SW480 (cell line): Measurements from ENCODE around the gene PLK2.
A peak's percentile ranks its signal among the peaks of the same experiment; 100 is the strongest.

ENCODE experiments used
- DNase-seq: peaks from one replicate; pipeline ENCODE4 v3.0.0-alpha.2; 2016; ENCODE audit warnings: low spot score

The PLK2 gene

DNA sequence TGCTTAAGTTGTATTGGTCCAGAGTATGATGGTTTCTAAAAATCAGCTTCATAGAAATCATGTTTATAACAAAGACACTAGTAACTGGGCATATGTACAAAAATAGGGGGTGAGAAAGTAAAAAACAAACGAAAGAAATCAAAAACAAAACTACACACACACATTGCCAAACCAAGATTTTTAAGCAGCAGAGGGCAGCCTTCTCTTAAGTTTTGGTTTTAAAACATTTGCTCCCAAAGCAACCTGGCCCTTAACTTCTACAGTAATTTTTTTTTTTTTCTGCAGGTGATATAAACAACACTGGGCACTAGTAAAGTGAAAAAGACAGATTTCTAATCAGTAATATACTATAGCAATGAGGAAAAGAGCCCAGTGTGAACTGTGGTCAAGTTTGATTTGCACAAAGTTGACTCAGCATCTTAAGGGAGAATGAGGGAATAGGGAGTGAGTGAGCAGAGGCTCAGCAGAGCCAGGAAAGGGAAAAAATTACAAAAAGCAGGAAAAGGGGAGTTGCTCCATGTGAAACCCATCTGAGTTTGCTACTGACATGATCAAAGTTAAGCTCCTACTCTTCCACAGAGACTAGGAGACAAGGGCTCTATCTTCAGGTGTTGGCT, 18.0 kb upstream of the PLK2 start:
- no peak for DNase-seq

DNA sequence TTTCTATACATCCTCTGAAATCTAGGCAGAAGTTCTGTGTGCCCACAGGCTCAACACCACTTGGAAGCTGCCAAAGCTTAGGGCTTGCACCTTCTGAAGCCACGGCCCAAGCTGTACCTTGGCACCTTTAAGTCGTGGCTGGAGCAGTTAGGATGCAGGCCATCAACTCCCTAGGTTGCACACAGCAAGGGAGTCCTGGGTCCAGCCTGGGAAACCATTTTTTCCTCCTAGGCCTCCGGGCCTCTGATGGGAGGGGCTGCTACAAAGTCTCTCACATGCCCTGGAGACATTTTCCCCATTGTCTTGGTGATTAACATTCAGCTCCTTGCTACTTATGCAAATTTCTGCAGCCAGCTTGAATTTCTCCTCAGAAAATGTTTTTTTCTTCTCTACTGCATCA, 15.5 kb upstream of the PLK2 start:
- DNase-seq: no peak

DNA sequence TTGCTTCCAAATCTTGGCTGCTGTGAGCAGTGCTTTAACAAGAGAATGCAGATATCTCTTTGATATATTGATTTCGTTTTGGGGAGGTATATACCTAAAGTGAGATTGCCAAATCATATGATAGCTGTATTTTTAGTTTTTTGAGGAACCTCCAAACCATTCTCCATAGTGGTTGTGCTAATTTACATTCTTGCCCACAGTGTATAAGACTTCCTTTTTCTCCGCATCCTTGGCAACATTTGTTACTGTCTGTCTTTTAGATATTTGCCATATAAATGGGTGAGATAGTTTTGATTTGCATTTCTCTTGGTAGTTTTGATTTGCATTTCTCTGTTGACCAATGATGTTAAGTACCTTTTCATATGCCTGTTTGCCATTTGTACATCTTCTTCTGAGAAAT, 10.0 kb upstream of the PLK2 start:
- no peak for DNase-seq

DNA sequence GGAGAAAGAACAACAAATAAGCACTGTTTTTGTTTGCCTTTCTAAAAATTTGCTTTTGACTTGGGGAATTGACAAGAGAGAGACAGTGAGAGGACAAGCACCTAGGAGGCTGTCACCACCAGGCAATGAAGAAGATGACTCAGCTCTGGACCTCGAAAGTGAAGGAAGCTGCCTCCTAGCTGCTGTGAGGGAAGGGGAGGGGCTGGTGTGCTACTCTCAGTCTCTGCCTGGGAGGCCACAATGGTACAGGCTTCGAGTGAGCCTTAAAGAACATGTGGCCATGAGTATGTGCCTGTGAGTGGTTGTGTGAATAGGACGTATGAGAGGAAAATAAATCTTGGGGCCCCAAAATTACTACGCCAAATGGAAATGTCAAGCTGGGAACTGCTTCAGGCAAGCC, 7.1 kb upstream of the PLK2 start:
- DNase-seq: no peak

DNA sequence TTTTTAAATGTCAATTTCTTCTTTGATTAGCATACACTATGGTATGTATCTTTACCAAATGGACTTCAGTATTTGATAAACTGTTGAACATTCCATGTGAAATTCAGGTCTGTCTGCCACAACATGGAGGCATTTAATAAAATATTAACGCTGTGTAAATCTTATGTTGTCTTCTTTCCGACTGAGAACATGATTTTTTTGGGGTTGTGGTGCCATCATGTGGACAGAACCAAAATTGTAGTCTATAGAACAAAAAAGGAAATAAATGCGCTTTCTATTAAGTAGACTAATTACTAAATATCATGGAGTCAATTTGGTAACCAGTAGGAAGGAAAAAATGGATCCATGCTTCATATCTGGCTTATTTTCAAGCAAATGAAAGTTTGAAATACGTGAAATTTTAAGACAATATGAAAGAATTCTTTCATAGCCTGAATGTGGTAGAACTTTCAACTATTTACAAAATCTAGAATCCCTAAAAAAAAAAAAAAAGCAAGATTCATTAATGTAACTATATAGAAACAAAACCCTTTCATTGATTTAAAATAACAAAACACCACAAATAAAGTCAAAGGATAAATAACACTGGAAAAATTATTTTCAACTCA, 2.8 kb upstream of the PLK2 start:
- peak; percentile 52 for DNase-seq

DNA sequence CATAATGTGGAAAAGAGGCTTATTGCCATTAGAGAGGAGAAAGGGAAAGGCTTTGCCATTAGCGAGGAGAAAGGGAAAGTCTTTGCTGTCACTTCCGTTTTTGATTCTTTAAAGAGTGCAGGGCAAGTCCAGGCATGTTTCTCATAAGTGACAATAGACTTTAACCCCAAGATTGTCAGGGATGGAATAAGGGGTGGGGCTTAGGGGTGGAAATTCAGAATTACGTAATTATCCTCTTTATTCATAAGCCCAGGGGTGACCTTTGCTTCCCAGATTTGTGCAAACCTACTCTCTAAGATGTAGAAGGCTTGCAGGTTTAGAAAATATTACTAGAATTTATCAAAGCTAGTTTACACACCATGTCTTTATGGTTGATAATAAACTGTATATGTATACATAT, 2.3 kb upstream of the PLK2 start:
- peak; percentile 86 for DNase-seq

DNA sequence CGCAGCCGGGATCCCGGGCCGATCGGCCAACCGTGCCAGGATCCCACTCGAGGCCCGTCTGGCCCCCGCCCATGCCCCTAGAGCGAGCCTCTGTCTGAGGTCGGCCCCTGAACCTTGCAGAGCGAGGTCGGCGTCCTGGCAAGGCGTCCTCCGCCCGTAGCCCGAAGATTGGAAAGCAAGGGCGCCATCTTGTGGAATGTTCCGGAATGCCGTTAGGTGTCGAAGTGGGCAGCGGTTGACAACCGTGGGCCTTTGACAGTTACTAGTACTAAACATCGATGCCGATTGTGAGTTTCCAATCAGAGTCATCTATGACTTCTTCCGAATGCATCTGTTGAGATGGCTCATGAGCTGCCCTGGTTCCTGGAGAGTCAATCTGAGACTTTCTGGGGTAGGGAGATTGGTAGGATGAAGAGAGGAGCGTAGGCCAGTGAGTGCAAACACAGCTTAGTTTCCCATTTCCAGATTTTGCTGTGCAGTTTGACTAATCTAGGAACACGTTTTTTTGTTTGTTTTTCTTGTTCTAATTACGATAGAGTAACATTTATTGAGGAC, 923 bp upstream of the PLK2 start:
- DNase-seq: peak; percentile 82

DNA sequence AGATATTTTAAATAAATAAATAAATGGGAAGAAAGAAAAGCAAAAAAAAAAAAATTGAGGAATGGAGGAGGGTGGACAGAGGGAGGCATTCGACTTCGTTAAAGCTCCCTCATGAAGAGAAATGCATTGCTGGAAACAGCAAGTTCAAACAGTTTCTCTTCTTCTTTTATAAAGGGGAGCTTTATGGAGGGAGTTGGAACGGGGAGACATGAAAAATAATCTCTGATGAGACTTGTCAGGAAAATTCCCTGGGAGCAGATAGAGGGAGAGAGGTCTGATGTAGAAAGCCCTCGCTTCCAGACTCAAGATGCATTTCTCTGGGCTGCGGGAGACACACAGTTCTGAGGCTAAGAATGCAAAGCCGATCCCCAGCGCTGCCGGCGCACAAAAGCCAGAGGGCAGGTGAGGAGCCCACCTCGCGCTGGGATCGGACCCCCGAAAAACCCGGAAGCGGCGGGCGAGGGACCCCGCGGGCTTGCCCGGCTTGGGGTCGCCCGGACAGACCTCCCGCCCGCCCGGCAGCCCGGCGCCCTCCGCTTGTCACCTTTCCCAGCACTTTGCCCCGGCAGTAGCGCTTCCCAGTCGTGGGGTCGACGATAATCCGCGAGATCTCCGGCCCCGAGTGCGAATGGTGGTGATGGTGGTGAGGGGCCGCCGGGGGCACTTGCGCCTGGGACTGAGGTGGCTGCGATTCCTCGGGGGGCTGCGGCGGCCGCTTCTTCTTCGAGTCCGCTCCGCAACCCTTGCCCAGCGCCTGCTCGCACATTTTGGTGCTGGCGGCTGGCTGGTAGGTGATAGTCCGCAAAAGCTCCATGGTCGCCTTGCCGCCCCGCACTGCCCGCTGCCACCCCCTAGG, 512 bp downstream of the PLK2 start:
- peak; percentile 36 for DNase-seq

DNA sequence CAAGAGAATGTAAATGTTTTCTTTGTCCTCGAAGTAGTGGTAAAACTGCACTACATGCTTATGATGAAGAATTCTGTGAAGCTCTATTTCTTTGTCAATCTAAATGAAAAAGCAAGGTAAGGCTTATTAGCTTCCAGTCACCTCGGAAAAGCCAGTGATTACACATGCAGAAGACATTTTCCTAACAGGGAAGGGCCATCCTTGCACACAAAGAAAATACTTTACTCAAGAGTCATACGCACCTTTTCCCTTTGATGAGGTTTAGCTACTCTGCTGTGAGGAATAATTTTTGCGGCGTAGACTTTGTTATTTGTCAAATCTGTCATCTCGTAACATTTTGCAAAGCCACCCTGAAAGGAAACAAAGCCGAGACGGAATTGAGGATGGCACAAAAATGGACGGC, 1.1 kb downstream of the PLK2 start:
- peak; percentile 94 for DNase-seq

DNA sequence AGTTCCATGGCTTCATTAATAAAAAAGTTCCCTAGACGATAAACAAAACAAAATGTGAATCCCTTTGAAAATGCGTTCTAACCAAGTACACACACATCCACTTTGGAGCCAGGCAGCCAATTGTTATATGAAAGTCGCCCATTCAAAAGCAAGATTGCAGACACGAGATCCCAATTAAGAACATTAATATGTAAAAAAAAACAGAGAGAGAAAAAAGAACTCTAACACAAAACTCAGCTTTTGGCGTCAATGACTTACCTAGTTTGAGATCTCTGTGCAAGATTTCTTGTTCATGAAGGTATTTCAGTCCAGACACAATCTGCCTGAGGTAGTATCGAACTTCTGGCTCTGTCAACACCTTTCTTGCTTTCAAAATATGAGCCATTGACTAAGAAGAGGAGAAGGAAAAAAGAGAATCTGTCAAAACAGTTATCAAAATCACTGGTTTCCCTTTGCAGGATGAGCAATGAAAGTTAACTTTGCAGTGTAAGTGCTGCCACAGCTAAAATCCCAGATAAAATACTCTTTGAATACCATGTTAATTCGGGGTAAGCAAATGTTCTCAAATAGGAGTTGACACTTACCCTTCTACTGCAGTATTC, 1.6 kb downstream of the PLK2 start:
- DNase-seq: no peak

DNA sequence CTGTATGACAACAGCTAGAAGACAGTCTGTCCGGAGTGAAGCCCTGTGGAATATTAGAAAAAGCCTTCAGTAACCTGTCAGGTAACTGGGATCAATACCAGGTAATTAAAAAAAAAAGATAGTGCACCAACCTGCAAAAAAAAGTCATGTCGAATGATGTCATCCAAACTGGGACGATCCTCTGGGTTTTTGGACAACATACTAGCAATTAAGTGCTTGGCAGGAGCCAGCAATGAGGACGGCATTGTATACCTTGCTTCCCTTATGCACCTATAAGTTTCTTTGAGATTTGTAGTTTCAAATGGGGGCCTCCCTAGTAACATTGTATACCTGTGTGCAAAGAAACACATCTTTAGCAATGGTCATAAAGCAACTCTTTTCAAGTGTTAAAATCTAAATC, 2.8 kb downstream of the PLK2 start:
- no peak for DNase-seq

DNA sequence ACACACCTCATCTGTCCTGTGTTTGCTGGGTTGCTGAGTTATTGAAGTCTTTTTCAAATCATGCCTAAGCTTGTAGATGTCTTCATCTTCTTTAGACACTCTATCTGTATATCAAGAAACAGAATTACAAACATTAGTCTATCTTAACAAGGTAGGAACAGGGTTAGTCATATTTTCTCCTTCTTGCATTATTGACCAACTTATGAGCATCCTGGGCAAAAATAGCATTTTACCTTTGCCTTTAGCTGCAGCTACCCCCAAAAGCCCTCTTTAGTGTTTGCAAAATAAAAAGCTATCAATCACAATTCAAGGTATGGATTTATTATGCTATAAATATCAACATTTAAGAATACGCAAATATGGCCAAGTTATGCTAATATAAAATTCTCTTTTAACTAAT, 3.4 kb downstream of the PLK2 start:
- DNase-seq: no peak

DNA sequence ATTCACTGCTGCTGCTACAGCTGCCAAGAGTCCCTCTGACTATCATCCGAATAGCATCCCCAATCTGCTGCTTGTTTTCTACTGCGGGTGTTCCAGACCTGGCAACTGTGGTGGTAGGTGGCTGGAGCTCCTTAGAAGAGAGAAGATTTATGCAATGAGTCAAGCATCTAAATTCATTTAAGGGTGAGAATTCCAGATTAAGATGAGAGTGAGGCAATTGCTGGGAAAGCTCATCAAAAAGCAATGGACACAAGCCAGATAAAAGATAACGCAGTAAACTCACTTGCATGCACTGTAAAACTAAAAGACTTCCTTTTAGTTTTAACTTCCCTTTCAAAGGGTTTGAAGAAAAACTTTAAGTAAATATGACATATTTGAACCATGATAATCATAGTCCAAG, 3.9 kb downstream of the PLK2 start:
- DNase-seq: no peak

DNA sequence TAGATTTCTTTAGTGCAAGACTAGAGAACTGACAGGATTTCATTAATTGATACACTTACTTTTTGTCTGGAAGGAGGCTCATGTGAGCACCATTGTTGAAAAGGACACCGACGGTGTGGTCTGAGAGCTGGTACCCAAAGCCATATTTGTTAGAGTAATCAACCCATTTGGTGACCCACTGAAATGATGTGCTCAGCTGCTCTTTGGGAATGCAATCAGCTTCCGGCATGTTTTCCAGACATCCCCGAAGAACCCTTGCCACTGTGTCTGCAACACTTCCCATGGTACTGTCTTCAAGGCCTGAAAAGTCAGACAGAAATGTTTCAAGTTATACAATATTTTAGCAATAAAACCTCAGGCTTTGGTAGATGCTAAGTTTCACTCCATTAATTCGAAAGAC, 4.4 kb downstream of the PLK2 start:
- DNase-seq: no peak

DNA sequence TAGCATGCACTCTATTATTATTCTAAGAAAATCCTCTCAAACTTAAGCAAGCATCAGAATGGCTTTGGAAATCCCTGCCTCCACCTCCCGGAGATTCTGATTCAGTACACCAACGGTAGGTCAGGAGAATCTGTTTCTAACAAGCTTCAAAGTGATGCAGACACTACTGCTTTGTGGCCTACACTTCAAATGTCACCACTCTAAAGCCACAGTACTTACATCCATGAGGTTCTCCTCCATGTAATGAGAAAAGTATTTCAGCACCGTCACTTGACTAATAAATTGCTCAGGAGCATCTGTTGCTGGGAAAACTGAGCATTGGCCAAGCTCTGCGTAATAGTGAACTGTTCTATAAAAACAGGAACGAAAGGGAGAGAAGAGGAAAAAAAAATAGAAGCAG, 4.8 kb downstream of the PLK2 start:
- DNase-seq: no peak

DNA sequence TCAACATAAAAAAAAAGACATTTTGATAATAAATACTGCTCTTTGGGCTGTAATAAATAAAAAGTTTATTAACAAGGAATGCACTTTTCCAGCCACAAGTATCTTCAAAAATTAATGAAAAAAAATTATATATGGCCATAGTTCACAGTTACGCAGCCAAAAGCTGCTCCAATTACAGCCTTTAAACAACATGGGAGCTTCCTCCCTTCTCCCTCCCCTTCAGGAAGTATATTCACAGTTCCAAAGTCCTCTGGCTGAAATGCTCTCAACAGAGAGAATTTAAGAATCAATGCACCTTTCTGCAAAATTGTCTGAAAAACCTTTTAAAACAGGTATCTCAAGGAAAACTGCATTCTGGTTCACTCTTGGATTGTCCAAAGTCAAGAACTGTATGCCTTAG, 5.9 kb downstream of the PLK2 start:
- no peak for DNase-seq

DNA sequence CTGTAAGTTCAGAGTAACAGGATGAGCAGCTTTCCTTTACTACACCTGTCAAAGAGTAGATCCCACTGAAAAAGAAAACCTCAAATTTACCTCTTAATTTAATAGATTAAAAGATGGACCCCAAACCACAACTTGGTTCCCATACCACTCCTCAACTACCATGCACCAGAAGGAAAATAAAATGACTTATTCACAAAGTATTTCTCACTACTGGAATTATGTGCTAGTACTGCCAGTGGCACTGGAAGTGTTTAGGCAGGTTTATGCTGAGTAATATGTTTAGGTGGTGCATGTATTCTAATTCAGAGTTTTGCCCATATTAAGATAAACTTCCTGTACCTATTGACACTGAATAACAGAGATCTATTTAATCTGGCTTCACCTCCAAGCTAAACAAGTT, 6.6 kb downstream of the PLK2 start:
- DNase-seq: no peak

DNA sequence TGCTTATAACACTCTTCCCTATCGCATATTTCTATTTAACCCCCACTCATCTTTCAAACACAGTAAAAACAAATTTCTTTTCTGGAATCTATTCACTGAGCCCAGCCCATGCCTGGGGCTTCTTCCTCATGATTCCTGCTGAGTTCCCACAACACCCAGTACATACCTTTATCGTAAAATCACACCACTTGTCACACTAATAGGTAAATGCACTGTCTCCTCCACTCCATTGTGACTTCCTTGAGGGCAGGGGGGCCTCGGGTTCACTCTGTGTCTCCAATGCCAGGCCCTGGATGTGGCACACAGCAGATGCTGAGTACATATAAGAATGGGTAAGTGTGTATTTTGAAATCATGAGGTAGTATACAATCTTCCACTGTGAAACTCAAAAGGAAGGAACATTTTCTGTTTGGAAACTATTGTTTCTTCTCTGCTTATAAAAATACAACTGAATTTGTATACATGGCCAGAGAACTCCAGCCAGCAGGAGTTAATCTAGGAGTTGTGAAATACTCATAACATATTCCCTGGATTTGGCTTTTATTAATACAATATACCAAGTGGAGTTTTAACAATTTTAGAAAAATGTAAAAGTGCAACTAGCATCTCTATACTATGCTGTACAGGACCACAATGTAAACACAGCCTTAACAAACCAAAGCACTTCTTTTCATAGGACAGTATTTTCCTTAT, 7.2 kb downstream of the PLK2 start:
- DNase-seq: no peak

DNA sequence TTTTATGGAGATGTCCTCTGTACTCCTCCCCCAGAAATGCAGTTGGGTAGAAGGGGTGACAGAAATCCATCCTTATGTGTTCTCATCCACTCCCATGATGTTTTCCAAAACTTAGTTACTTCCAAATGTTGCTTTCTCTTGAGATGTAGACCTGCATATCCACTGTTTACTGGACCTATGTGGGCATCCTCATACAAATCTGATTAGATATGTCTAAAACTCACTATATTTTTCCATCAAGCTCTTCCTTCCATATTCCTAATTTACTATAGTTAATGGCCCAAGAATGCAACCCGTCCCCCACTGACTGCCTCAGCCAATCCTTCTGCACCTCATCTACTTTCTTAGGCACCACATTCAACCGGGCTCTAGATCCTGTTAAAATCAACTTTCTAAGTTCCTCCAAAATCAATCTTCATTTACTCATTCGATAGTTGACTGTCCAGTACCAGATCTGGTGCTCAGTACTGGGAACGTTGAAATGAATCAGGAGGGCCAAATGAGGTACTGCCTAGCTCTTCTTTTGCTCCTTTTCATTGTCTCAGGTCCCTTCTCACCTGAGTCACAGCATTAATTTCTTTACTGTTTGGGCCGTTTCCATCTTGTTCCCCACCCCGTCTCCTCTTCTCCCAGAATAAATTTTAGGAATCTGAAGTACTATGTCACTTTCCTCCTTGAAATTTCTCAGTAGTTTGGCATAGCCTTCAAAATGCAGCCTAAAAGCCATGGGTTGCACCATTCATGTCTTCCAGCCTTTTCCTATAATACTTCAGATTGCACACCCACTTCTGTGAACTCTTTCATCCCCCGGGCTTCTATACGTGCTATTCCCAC, 7.9 kb downstream of the PLK2 start:
- DNase-seq: no peak

DNA sequence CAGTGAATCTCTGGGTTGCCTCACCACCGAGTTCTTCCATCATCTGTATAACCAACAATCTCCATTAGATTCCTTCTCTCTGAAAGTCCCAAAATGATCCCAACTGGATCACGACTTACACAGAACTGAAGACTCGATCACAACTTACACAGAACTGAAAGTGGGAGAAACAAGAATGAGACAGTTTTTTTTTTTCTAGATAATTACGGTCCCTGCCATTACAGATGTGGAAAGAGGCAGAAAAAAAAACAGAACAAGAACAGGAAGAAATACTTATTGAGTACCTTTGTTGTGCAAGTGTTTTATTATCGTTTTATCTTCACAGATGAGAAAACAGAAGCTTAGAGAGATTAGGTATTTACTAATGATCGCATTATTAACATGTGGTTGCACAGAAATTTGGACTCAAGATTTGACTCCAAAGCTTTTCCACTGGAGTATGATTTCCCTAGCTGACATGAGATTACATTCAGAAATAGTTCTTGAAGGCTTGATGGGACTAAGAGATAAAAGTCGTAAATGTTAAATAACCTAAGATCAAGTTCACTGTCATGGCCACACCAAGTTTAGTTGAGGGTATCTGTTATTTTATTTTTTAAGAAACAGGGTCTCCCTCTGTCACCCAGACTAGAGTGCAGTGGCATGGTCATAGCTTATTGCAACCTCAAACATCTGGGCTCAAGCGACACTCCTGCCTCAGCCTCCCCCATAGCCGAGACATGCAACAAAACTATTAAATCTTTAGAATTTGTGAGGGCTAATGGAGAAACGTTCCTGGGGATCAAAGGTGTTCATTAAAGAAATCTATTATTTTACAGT, 8.9 kb downstream of the PLK2 start:
- no peak for DNase-seq
